SK-N-SH treated with all-trans-retinoic acid at 6 μM for 48 hours (cell line): ENCODE results near the gene IGF1.

Source experiments
- CREB5 ChIP-seq: fragments of 250-450 bp; sonication (Bioruptor Pico); IDR thresholded peaks from 2 replicates; pipeline ENCODE4 v1.5.1; 2020; ENCODE audit warnings: low read depth, mild to moderate bottlenecking, moderate library complexity
- CSDC2 ChIP-seq: fragments of 250-450 bp; sonication (Bioruptor Pico); IDR thresholded peaks from 2 replicates; pipeline ENCODE4 v1.5.0; 2020; ENCODE audit warnings: mild to moderate bottlenecking, moderate library complexity
- OSR1 ChIP-seq: fragments of 250-450 bp; sonication (Bioruptor Pico); IDR thresholded peaks from 2 replicates; pipeline ENCODE4 v1.8.0; 2022; ENCODE audit warnings: moderate library complexity, mild to moderate bottlenecking, inconsistent platforms
- PATZ1 ChIP-seq: fragments of 250-450 bp; sonication (Bioruptor Pico); IDR thresholded peaks from 2 replicates; pipeline ENCODE4 v1.8.0; 2020; ENCODE audit warnings: mild to moderate bottlenecking, moderate library complexity, borderline replicate concordance
- PPARA ChIP-seq: fragments of 250-450 bp; sonication (Bioruptor Pico); IDR thresholded peaks from 2 replicates; pipeline ENCODE4 v1.5.0; 2020; ENCODE audit warnings: mild to moderate bottlenecking, borderline replicate concordance
- RARB ChIP-seq: fragments of 250-450 bp; sonication (Bioruptor Pico); IDR thresholded peaks from 2 replicates; pipeline ENCODE4 v1.8.0; 2021; ENCODE audit warnings: mild to moderate bottlenecking, moderate library complexity
- ZNF8 ChIP-seq: fragments of 450-650 bp; formaldehyde crosslinking; IDR thresholded peaks from 2 replicates; pipeline ENCODE4 v1.5.0; 2020; ENCODE audit warnings: mild to moderate bottlenecking, moderate library complexity

DNA sequence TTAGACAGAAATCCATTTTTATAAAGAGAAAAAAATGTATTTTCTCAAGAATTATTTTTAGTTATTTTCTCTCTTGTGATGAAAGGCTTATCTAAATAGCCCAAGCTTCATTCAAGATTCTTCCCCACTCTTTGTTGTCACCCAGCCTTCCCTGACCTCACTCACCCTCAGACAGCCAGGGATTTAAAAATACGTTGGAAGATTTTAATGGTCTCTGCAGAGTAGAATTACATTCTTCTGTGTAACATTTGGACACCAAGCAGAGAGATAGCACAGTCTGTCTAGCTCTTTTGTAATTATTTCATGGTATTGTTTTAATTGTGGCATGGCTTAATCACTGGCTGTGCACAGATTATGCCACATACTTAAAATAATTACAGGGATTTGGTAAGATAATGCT is 130.3 kb downstream of the IGF1 start:
- TF ChIP-seq CREB5 (CRISPR knock-in tag) (no peak), CSDC2 (CRISPR knock-in tag) (no peak), ZNF8 (CRISPR knock-in tag) (no peak), OSR1 (no peak), RARB (no peak), PATZ1 (CRISPR knock-in tag) (no peak), PPARA (CRISPR knock-in tag) (no peak)
